Measurements from ENCODE around the gene PTPN3. TPM values are rescaled to one million over a fixed set of nuclear protein-coding genes. Genes with fewer than 3 reads are reported as not detected.

PTPN3 gene
- total and polyA plus RNA-seq, 4 donors = 6.3 to 30.3 (median 23.5) TPM

- Histone ChIP-seq H3K4me3 (ENCODE audit: low read depth in 1 of 3, low read length in 3 of 3) (no peak overlapping the region), H3K27ac (ENCODE audit: low read depth in 1 of 2, low read length in 2 of 2) (no peak overlapping the region), H3K27me3 (ENCODE audit: control insufficient read depth in 4 of 4, insufficient read depth in 4 of 4, low read length in 3 of 4) (no peaks in the 10 kb centered on the region), H3K9me3 (ENCODE audit: control insufficient read depth in 4 of 4, low read length in 3 of 4) (no peaks in the 10 kb centered on the region), H3K4me1 (ENCODE audit: control insufficient read depth in 4 of 4, insufficient read depth in 4 of 4, low read length in 3 of 4) (no peaks in the 10 kb centered on the region), H3K9ac (ENCODE audit: low read depth in 1 of 2, low read length in 2 of 2) (no peak overlapping the region), H3K36me3 (ENCODE audit: control insufficient read depth in 4 of 4, insufficient read depth in 3 of 4, low read depth in 1 of 4, low read length in 3 of 4) (peaks cover 4 to 43% (median 35%) of the 10 kb centered on the region in 4 donors)
- DNase-seq (ENCODE audit: low spot score) = no peak
- TF ChIP-seq EGR1 (IDR thresholded peaks at IDR 0.05; ENCODE audit: low read depth in 2 of 2) (no peak), RAD21 (IDR thresholded peaks at IDR 0.05) (no peak), RXRA (IDR thresholded peaks at IDR 0.05) (no peak), HNF4G (IDR thresholded peaks at IDR 0.05) (no peak), SP1 (IDR thresholded peaks at IDR 0.05) (no peak), GABPA (IDR thresholded peaks at IDR 0.05 in 1 of 2, conservative IDR thresholded peaks at IDR 0.05 in 1 of 2) (no peak), CTCF (IDR thresholded peaks at IDR 0.05; ENCODE audit: low read depth, low read length, missing input control) (no peak)
- TF ChIP-seq, protein P1, sequence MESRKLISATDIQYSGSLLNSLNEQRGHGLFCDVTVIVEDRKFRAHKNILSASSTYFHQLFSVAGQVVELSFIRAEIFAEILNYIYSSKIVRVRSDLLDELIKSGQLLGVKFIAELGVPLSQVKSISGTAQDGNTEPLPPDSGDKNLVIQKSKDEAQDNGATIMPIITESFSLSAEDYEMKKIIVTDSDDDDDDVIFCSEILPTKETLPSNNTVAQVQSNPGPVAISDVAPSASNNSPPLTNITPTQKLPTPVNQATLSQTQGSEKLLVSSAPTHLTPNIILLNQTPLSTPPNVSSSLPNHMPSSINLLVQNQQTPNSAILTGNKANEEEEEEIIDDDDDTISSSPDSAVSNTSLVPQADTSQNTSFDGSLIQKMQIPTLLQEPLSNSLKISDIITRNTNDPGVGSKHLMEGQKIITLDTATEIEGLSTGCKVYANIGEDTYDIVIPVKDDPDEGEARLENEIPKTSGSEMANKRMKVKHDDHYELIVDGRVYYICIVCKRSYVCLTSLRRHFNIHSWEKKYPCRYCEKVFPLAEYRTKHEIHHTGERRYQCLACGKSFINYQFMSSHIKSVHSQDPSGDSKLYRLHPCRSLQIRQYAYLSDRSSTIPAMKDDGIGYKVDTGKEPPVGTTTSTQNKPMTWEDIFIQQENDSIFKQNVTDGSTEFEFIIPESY (IDR thresholded peaks at IDR 0.05) = no peak
- TF ChIP-seq, protein P2, sequence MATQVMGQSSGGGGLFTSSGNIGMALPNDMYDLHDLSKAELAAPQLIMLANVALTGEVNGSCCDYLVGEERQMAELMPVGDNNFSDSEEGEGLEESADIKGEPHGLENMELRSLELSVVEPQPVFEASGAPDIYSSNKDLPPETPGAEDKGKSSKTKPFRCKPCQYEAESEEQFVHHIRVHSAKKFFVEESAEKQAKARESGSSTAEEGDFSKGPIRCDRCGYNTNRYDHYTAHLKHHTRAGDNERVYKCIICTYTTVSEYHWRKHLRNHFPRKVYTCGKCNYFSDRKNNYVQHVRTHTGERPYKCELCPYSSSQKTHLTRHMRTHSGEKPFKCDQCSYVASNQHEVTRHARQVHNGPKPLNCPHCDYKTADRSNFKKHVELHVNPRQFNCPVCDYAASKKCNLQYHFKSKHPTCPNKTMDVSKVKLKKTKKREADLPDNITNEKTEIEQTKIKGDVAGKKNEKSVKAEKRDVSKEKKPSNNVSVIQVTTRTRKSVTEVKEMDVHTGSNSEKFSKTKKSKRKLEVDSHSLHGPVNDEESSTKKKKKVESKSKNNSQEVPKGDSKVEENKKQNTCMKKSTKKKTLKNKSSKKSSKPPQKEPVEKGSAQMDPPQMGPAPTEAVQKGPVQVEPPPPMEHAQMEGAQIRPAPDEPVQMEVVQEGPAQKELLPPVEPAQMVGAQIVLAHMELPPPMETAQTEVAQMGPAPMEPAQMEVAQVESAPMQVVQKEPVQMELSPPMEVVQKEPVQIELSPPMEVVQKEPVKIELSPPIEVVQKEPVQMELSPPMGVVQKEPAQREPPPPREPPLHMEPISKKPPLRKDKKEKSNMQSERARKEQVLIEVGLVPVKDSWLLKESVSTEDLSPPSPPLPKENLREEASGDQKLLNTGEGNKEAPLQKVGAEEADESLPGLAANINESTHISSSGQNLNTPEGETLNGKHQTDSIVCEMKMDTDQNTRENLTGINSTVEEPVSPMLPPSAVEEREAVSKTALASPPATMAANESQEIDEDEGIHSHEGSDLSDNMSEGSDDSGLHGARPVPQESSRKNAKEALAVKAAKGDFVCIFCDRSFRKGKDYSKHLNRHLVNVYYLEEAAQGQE (IDR thresholded peaks at IDR 0.05) = no peak
- WGBS = 92% methylated on average over 9 of the region's 9 CpGs
These were observed 71.3 kb downstream of the PTPN3 start for GRCh38 chr9:109426626-109427402.

GRCh38 chr9:109424618-109425017 is 73.5 kb downstream of the PTPN3 start:
- Histone ChIP-seq H3K36me3 (ENCODE audit: control insufficient read depth in 4 of 4, insufficient read depth in 3 of 4, low read depth in 1 of 4, low read length in 3 of 4) (peaks cover 6 to 41% (median 34%) of the 10 kb centered on the region in 4 donors), H3K9ac (ENCODE audit: low read depth in 1 of 2, low read length in 2 of 2) (no peak overlapping the region), H3K27ac (ENCODE audit: low read depth in 1 of 2, low read length in 2 of 2) (no peak overlapping the region), H3K4me3 (ENCODE audit: low read depth in 1 of 3, low read length in 3 of 3) (no peak overlapping the region), H3K4me1 (ENCODE audit: control insufficient read depth in 4 of 4, insufficient read depth in 4 of 4, low read length in 3 of 4) (no peaks in the 10 kb centered on the region), H3K27me3 (ENCODE audit: control insufficient read depth in 4 of 4, insufficient read depth in 4 of 4, low read length in 3 of 4) (no peaks in the 10 kb centered on the region), H3K9me3 (ENCODE audit: control insufficient read depth in 4 of 4, low read length in 3 of 4) (no peaks in the 10 kb centered on the region)
- no peak for DNase-seq (ENCODE audit: low spot score)
- TF ChIP-seq NR2F2 (IDR thresholded peaks at IDR 0.05) (no peak), CTCF (IDR thresholded peaks at IDR 0.05; ENCODE audit: low read depth, low read length, missing input control) (no peak), HNF4A (conservative IDR thresholded peaks at IDR 0.05) (no peak), GABPA (IDR thresholded peaks at IDR 0.05 in 1 of 2, conservative IDR thresholded peaks at IDR 0.05 in 1 of 2) (no peak), FOXA2 (IDR thresholded peaks at IDR 0.05) (no peak), JUND (IDR thresholded peaks at IDR 0.05) (no peak), EGR1 (IDR thresholded peaks at IDR 0.05; ENCODE audit: low read depth in 2 of 2) (no peak), FOXA1 (IDR thresholded peaks at IDR 0.05) (no peak), HNF4G (IDR thresholded peaks at IDR 0.05) (no peak), RAD21 (IDR thresholded peaks at IDR 0.05) (no peak), YY1 (IDR thresholded peaks at IDR 0.05) (no peak), RXRA (IDR thresholded peaks at IDR 0.05) (no peak), TAF1 (conservative IDR thresholded peaks at IDR 0.05) (no peak), SP1 (IDR thresholded peaks at IDR 0.05) (no peak)
- TF ChIP-seq, protein P2 (IDR thresholded peaks at IDR 0.05) = no peak
- TF ChIP-seq, protein P3, sequence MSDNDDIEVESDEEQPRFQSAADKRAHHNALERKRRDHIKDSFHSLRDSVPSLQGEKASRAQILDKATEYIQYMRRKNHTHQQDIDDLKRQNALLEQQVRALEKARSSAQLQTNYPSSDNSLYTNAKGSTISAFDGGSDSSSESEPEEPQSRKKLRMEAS (IDR thresholded peaks at IDR 0.05) = no peak
